ENCODE data around the gene PTCD2. TPM values are rescaled to one million over a fixed set of nuclear protein-coding genes. Genes with fewer than 3 reads are reported as not detected.

The PTCD2 gene
- total and polyA plus RNA-seq, 9 of the 15 experiments (the other 6 are each of a cell fraction or from before 2014, with no cell fraction given), result 11.9 to 28.5 (median 18.6) TPM

DNA sequence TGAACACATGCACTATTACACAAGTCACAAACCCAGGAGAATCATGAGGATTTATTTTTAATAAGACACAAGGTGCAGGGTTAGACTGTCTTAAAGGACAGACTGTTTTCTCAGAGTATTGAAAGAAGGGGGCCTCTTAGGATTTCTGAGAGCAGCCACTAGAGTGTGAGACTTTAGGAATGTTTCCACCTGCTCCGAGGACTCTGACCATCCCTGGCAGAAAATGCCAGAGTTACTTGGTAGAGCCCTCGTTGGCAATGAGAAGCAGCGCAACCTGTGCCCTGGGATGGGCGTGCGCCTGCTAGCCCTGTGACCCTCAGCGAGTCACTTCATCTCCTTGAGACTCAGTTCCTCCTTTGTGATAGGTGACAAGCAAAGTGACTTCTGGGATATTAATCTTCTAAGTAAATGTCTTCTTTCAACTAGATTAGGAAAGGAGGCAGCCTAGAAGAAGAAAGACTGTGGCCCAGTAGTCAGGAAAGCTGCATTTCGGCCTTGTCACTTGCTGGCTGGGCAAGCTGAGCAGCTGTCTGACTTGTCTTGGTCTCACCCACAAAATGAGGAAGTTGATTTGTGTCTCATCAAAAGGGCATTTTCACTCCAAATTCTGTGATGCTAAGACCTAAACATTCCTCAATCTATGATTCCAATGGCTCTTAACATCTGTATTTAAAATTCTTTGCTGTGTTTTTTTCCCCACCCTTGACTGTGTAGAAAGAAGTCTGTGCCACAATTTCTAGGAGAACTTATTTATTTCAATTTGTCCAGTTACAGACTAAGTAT lies 60.5 kb downstream of the PTCD2 start:
- H3K79me2 ChIP-seq (ENCODE audit: control insufficient read depth, insufficient read depth, low read length), result no peaks in the 10 kb centered on the region
- WGBS (ENCODE audit: insufficient coverage, low coverage, missing lambda C conversion rate), result 22% methylated on average over 7 of the region's 7 CpGs
- FAIRE-seq (no peak), ATAC-seq (no peak), DNase-seq (ENCODE audit: extremely low read depth in 1 of 4, low spot score in 3 of 4) (no peak)
- H3K27me3 ChIP-seq (ENCODE audit: control insufficient read depth in 2 of 2, insufficient read depth in 2 of 2, low read length in 2 of 2), result peaks cover 13 to 18% of the 10 kb centered on the region in 2 experiments; a peak in 3 of 5 replicates
- H3K4me2 ChIP-seq (ENCODE audit: insufficient read depth, low read length), result no peak overlapping the region
- H2AFZ ChIP-seq (ENCODE audit: low read depth, low read length), result no peak overlapping the region
- no TSS peak for BruUV-seq (replicated peaks)
- no peak overlapping the region for H3K9ac ChIP-seq (ENCODE audit: insufficient read depth in 1 of 2, low read depth in 2 of 2, low read length in 2 of 2)
- H3K9me1 ChIP-seq (ENCODE audit: control insufficient read depth, insufficient read depth, low read length), result no peaks in the 10 kb centered on the region
- no peak for TF ChIP-seq RFX7 (CRISPR knock-in tag; IDR thresholded peaks at IDR 0.05)
- no peak for TF ChIP-seq PCBP2 (IDR thresholded peaks at IDR 0.05; ENCODE audit: low read depth, low read length, poor library complexity, severe bottlenecking)
- peak; percentile 19; the same call in 1 of the 2 replicates for TF ChIP-seq SPI1 (IDR thresholded peaks at IDR 0.05; ENCODE audit: borderline replicate concordance, low read depth, low read length)
- no peak for TF ChIP-seq IRF2 (CRISPR knock-in tag; IDR thresholded peaks at IDR 0.05)
- no peaks in the 10 kb centered on the region; a peak in 1 of 5 replicates for H3K4me1 ChIP-seq (replicated peaks in 1 of 2; ENCODE audit: control insufficient read depth in 2 of 2, insufficient read depth in 2 of 2, low read length in 2 of 2)
- no peak overlapping the region for H3K4me3 ChIP-seq
- H4K20me1 ChIP-seq (replicated peaks; ENCODE audit: control insufficient read depth, insufficient read depth, low read length), result no peaks in the 10 kb centered on the region; the same call in 1 of the 2 replicates
- ChIA-PET POLR2A (interaction anchor here (1.2 kb wide), 1 partner anchor 38 kb away, joined by 3 read pairs; no protein-coding TSS in a partner anchor), CTCF (ENCODE audit: low intra/inter-chr PET ratio) (no interaction called here)
- no peak overlapping the region for H3K27ac ChIP-seq (ENCODE audit: extremely low read depth, low read depth, low read length)
- no peaks in the 10 kb centered on the region for H3K36me3 ChIP-seq (ENCODE audit: control insufficient read depth, insufficient read depth, low read length)
- in situ Hi-C loops (cut with MboI), result no loop called here
- H3K9me3 ChIP-seq (replicated peaks; ENCODE audit: control insufficient read depth, insufficient read depth, low read depth, low read length), result no peaks in the 10 kb centered on the region
- intact Hi-C loops (cut with micrococcal nuclease), result no loop called here

DNA sequence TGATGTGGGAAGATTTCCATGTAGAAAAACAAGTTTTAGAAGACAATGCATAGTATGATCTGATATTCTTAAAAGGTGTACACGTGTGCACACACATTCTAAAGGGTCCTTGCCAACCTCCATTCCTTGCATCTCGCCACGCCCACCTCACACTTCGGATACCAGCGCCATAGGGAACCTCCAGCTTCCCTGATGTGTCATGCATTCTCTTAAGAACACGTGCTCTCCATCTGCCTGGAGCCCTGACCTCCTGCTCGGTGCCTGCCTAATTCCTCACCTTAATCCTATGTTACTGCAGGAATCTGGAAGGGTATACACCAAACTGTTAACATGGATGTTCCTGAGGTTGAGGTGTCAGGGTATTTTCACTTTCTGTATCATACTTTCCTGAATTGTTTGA lies 63.1 kb downstream of the PTCD2 start:
- no peak for ATAC-seq
- no peaks in the 10 kb centered on the region; the same call in 1 of the 2 replicates for H4K20me1 ChIP-seq (replicated peaks; ENCODE audit: control insufficient read depth, insufficient read depth, low read length)
- WGBS (ENCODE audit: insufficient coverage, low coverage, missing lambda C conversion rate), result 0% methylated on average over 7 of the region's 7 CpGs
- intact Hi-C loops (cut with micrococcal nuclease) (no loop called here), in situ Hi-C loops (cut with MboI) (no loop called here)
- FAIRE-seq, result no peak
- CTCF ChIA-PET (ENCODE audit: low intra/inter-chr PET ratio), result no interaction called here
- no peaks in the 10 kb centered on the region for H3K79me2 ChIP-seq (ENCODE audit: control insufficient read depth, insufficient read depth, low read length)
- H3K4me3 ChIP-seq, result no peak overlapping the region
- no peaks in the 10 kb centered on the region for H3K9me1 ChIP-seq (ENCODE audit: control insufficient read depth, insufficient read depth, low read length)
- H3K4me1 ChIP-seq (replicated peaks in 1 of 2; ENCODE audit: control insufficient read depth in 2 of 2, insufficient read depth in 2 of 2, low read length in 2 of 2), result no peaks in the 10 kb centered on the region; a peak in 1 of 5 replicates
- H3K36me3 ChIP-seq (ENCODE audit: control insufficient read depth, insufficient read depth, low read length), result no peaks in the 10 kb centered on the region
- H3K27ac ChIP-seq (ENCODE audit: extremely low read depth, low read depth, low read length), result no peak overlapping the region
- peaks cover 13 to 19% of the 10 kb centered on the region in 2 experiments; a peak in 4 of 5 replicates for H3K27me3 ChIP-seq (ENCODE audit: control insufficient read depth in 2 of 2, insufficient read depth in 2 of 2, low read length in 2 of 2)
- no peak overlapping the region for H2AFZ ChIP-seq (ENCODE audit: low read depth, low read length)
- DNase-seq (ENCODE audit: extremely low read depth in 1 of 4, low spot score in 3 of 4), result no peak
- POLR2A ChIA-PET, result no interaction called here
- H3K9ac ChIP-seq (ENCODE audit: insufficient read depth in 1 of 2, low read depth in 2 of 2, low read length in 2 of 2), result no peak overlapping the region
- BruUV-seq (replicated peaks), result no TSS peak
- H3K4me2 ChIP-seq (ENCODE audit: insufficient read depth, low read length), result no peak overlapping the region
- H3K9me3 ChIP-seq (replicated peaks; ENCODE audit: control insufficient read depth, insufficient read depth, low read depth, low read length), result no peaks in the 10 kb centered on the region
- no peak for TF ChIP-seq FIP1L1 (IDR thresholded peaks at IDR 0.05; ENCODE audit: low read depth, low read length, poor library complexity, severe bottlenecking)
- TF ChIP-seq KLF16 (IDR thresholded peaks at IDR 0.05), result no peak
